ENCODE data around the gene CFAP251.
"Not testable (repeated sequence)": the region's sequence is repeated elsewhere in the genome, so short reads cannot be mapped to it uniquely, and the experiment has no call there.

The CFAP251 gene

GRCh38 chr12:121975021-121975420, 56.6 kb downstream of the CFAP251 start:
- no peak for DNase-seq

DNA sequence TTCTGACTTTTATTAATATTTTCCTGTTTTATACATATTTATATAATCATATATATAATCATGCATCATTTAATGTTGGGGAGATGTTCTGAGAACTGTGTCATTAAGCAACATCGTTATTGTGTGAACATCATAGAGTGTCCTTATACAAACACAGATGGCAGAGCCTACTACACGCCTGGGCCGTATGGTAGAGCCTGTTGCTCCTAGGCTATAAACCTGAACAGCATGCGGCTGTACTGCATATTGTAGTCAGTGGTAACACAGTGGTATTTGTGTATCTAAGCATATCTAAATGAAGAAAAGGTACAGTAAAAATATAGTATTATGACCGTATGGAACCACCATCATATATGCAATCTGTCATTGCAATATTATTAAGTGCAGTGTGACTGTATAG, 58.6 kb downstream of the CFAP251 start:
- no peak for DNase-seq

GRCh38 chr12:121980191-121980891, 61.9 kb downstream of the CFAP251 start:
- peak; percentile 55 for DNase-seq

DNA sequence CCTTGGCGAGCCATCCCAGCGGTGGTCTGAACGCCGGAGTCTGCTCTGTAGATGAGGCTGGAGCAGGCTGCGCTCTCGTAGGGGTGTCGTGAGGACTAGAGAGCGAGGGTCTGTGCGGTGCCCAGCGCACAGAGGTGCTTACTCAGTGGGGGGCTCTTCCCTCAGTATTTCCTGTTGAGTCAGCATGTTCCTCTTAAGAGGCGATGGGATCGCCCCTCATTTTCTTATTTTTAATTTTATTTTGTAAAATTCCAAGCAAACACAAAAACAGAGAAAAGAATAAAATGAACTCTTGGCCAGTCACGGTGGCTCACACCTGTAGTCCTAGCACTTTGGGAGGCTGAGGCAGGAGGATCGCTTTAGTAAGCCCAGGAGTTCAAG, 62.5 kb downstream of the CFAP251 start:
- DNase-seq = no peak

- no peak for DNase-seq
Observed at GRCh38 chr12:121981456-121981855, 63.1 kb downstream of the CFAP251 start.

- DNase-seq = no peak
Observed at GRCh38 chr12:121982950-121983349, 64.6 kb downstream of the CFAP251 start.

DNA sequence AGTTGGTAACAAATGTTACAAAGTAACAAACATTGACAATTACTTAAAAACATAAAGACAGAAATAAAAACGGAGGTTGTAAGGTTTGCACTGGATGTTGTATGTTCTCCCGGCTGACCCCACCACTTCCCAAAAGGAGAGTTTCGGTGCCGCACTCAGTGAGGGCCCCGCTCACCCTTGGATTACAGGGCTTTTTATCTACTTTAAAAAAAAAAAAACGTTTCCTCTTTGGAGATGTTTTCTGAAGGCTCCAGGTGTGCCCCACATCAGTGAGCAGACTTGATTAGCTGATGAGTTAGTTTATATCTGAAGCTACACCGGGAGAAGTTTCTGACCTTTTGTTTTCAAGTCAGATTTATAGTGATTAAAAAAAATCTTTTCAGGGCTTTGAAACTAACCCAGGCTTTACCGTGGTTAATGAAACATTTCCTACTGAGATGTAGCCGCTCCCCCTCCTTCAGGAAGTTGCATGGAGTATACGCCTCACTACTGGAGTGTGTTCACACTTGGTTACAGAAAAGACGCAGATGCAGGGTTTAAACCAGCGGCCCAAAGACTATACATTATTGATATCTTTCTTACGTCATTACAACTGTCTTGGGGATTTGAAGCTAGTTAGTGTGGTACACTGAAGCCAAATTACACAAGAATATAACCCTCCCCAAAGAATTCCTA, 65.3 kb downstream of the CFAP251 start:
- no peak for DNase-seq

GRCh38 chr12:121986489-121987245, 68.3 kb downstream of the CFAP251 start:
- no peak for DNase-seq

- DNase-seq = not testable (repeated sequence)
Observed at GRCh38 chr12:121988519-121988918, 70.1 kb downstream of the CFAP251 start.

DNA sequence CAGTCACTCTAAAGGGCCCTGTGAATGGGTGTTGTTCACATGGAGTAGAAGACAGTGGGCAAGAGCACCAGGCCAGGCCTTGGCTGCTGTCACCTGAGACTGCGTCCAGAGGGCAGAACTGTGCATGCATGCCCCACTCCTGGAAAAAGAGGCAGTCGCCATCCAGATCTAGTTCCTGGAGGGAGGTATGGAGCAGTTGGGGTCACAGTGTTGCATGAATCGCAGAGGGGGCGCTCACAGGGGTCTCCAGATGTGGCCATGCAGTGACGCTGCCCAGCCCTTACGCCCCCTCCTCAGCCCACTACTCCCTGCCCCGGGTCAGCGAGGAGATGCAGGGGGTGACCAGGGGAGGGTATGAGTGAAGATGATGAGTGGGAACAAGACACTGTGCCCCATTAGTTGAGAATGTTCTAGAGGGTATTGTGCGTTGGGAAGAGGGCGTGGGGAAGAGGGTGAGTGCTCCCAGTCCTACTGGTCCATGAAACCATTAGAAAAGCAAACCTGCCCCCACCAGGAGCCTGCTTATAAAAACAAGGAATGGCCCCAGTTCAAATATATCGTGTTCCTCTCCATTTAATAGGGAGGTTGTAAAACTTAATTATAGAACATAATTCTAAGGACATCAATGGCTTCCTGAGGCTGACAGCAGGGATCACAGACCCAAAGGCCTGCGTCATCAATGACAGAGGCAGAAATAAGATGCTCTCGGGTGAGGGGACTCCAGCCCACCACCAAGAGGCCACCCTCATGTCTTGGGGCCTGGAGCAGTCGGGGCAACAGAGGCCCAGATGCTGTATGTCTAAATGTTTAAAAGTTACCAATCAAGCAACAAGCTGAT, 71.1 kb downstream of the CFAP251 start:
- DNase-seq = no peak

DNA sequence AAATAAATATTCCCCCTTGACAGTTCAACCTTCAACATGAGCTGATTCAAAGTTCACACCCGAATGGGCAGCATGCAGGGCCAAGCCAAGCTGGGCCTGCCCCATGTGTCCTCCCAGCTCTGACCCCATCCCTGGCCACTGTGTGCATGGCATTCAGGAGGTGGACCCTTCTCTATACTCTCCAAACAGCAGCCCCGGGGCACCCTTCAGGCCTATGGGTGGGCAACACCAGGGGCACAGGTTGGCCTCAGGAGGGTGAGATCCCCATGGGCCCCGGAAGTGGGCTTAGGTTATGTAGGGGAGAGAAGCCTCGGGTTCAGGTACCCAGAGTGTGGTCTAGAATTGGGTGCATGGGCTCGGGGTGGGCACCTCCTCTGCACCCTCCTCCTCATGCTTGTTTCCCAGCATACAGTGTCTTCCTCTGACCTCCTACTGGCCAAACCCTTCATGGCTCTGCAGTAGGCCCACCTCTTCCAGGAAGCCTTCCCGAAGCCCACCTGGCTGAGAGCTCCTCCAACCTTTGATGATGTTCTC, 71.8 kb downstream of the CFAP251 start:
- DNase-seq = no peak

GRCh38 chr12:121990692-121991603, 72.6 kb downstream of the CFAP251 start:
- no peak for DNase-seq

GRCh38 chr12:121992059-121992879, 73.9 kb downstream of the CFAP251 start:
- peak; percentile 66 for DNase-seq

DNA sequence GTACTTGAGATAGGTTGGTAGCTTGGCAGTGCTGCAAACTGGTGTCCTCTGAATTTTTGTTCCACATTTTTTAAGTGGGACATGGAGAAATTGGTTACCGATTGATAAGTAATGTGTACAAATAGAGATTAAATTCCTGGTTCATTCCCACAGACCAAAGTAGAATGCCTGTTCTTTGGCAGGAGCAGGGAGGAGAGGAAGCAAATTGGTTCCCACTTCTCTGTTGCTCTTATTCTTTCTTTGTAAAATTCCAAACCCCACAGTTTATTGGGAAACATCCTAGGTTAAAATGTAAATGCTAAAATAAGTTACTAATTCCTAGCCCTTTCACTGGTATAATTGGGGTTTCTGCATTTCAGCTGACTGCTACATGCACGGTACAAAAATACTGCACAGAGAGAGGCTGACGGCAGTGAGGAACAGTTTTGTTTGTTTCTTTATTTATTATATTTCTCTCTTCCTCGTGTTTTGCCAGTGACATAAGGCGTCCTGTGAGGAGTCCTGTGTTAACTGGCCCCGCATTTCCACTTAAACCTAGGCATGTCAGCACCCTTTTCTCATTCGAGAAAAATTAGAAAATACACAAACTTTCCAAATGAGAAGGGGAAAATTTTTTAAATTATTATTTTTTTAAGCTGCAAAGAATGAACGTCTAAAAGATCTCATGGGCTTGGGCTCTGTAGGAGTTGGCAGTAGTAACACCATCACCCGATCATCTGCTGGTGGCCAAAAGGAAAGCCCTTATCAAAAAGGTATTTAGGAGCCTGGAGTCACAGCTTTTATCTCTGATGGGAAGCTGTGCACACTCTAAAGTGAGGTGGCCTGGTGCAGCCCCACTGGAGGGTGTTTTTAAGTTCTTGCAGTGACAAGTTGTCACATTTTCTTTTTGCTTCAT, 77.9 kb downstream of the CFAP251 start:
- no peak for DNase-seq

DNA sequence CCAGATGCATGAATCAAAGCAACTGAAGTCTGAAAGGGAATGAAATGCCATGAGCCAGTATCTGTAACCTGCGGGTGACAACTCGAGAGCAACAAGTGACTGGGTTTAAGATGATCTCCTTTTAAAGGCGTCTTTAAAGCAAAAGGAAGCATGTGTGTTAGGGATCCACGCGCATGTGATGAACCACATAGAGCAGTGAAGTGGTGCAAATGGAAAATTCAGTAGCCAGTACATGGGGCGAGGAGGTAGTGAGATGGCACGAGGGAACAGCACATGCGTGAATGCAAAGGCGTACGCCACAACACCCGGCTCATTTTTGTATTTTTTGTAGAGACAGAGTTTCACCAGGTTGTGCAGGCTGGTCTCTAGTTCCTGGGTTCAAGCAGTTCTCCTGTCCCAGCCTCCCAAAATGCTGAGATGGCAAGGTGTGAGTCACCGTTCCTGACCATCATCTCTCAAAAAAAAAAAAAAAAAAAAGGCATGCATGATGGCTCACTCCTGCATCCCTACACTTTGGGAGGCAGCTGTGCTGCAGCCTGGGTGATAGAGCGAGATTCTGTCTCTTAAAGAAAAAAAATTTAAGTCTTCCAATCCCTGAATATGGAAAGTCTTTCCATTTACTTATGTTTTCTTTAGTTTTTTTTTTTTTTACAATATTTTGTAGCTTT, 78.7 kb downstream of the CFAP251 start:
- no peak for DNase-seq

DNA sequence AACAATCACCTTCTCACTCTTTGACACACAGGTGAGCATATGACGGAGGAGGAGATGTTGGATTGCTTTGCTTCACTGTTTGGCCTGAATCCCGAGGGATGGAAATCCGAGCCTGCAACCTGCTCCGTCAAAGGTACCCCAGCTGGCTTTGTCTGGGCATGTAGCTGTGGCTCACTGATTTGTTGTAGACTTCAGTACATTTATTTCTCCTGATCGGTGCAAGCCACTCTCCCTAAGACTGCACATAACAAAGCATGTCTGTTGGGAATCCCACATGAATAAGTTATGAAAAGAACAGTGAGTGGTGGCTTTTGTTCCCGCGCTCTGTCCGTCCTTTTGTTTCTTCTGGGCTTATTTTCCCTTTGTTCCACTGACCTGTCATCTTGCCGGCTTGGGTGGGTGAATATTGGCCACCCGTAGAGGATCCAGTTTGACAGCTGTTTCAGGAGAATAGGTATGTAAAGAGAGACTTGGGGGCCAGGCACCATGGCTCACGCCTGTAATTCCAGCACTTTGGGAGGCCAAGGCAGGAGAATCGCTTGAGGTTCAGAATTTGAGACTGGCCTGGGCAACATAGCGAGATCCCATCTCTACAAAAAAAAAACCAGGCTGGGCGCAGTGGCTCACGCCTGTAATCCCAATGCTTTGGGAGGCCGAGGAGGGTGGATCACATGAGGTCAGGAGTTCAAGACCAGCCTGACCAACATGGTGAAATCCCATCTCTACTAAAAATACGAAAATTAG, 83.2 kb downstream of the CFAP251 start:
- no peak for DNase-seq

- DNase-seq = peak; percentile 73
Observed at GRCh38 chr12:122003651-122004611, 85.5 kb downstream of the CFAP251 start.
